ENCODE results near the gene INTS13. TPM values are rescaled to one million over a fixed set of nuclear protein-coding genes. Genes with fewer than 3 reads are reported as not detected.
"Not testable (repeated sequence)": the region's sequence is repeated elsewhere in the genome, so short reads cannot be mapped to it uniquely, and the experiment has no call there.

The INTS13 gene
- total RNA-seq, 1 experiment from 2014 or later: 76.3 TPM

DNA sequence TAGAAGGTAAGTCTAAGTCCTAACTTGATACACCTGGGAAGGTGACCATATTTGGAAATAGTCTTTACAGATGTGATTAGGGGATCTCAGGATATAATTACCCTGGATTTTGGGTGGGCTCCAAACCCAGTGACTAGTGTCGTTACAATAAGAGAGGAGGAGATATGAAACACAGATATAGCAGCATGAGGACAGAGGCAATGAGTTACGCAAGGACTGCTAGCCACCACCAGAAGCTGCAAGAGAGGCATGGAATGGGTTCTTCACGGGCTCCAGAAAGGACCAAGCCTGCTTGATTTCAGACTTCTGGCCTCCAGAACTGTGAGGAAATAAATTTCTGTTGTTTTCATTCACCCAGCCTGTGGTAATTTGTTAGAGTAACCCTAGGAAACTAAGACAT, 29.1 kb upstream of the INTS13 start:
- H3K9ac ChIP-seq (ENCODE audit: low read length): no peak overlapping the region
- no peak for DNase-seq
- no peak overlapping the region for H3K27ac ChIP-seq (ENCODE audit: low read length)
- no peaks in the 10 kb centered on the region for H3K9me3 ChIP-seq (ENCODE audit: low read length)
- no peak overlapping the region for H3K4me3 ChIP-seq (ENCODE audit: low read length)
- H3K27me3 ChIP-seq (ENCODE audit: low read length): no peaks in the 10 kb centered on the region
- H3K9me2 ChIP-seq (replicated peaks; ENCODE audit: insufficient read depth, low read length): no peaks in the 10 kb centered on the region
- H3K79me2 ChIP-seq (ENCODE audit: low read length): peaks cover 6% of the 10 kb centered on the region
- peaks cover 47% of the 10 kb centered on the region for H3K36me3 ChIP-seq (ENCODE audit: insufficient read depth, low read length)
- no peak overlapping the region for H2AFZ ChIP-seq (ENCODE audit: low read length)
- H3K4me1 ChIP-seq (ENCODE audit: low read length): peaks cover 8% of the 10 kb centered on the region
- H4K20me1 ChIP-seq (ENCODE audit: insufficient read depth, low read depth, low read length): no peaks in the 10 kb centered on the region
- no peak overlapping the region for H3K4me2 ChIP-seq (ENCODE audit: low read depth, low read length, poor library complexity, severe bottlenecking)

- Histone ChIP-seq H3K4me3 (ENCODE audit: low read length) (no peak overlapping the region), H3K27me3 (ENCODE audit: low read length) (no peaks in the 10 kb centered on the region), H4K20me1 (ENCODE audit: insufficient read depth, low read depth, low read length) (no peaks in the 10 kb centered on the region), H3K9me3 (ENCODE audit: low read length) (no peaks in the 10 kb centered on the region), H3K4me1 (ENCODE audit: low read length) (no peaks in the 10 kb centered on the region), H3K36me3 (ENCODE audit: insufficient read depth, low read length) (peaks cover 51% of the 10 kb centered on the region), H3K9me2 (replicated peaks; ENCODE audit: insufficient read depth, low read length) (no peaks in the 10 kb centered on the region), H3K79me2 (ENCODE audit: low read length) (peaks cover 17% of the 10 kb centered on the region), H3K27ac (ENCODE audit: low read length) (no peak overlapping the region), H2AFZ (ENCODE audit: low read length) (no peak overlapping the region), H3K9ac (ENCODE audit: low read length) (no peak overlapping the region), H3K4me2 (ENCODE audit: low read depth, low read length, poor library complexity, severe bottlenecking) (no peak overlapping the region)
- DNase-seq: no peak
Observed at GRCh38 chr12:26963413-26963812, 25.6 kb upstream of the INTS13 start.

- H3K27me3 ChIP-seq (ENCODE audit: low read length): no peaks in the 10 kb centered on the region
- no peak overlapping the region for H2AFZ ChIP-seq (ENCODE audit: low read length)
- no peak overlapping the region for H3K4me3 ChIP-seq (ENCODE audit: low read length)
- peaks cover 54% of the 10 kb centered on the region for H3K36me3 ChIP-seq (ENCODE audit: insufficient read depth, low read length)
- H3K79me2 ChIP-seq (ENCODE audit: low read length): peaks cover 22% of the 10 kb centered on the region
- H3K4me1 ChIP-seq (ENCODE audit: low read length): no peaks in the 10 kb centered on the region
- H3K27ac ChIP-seq (ENCODE audit: low read length): no peak overlapping the region
- no peaks in the 10 kb centered on the region for H4K20me1 ChIP-seq (ENCODE audit: insufficient read depth, low read depth, low read length)
- H3K9ac ChIP-seq (ENCODE audit: low read length): no peak overlapping the region
- no peaks in the 10 kb centered on the region for H3K9me3 ChIP-seq (ENCODE audit: low read length)
- H3K4me2 ChIP-seq (ENCODE audit: low read depth, low read length, poor library complexity, severe bottlenecking): no peak overlapping the region
- no peaks in the 10 kb centered on the region for H3K9me2 ChIP-seq (replicated peaks; ENCODE audit: insufficient read depth, low read length)
- DNase-seq: no peak
Observed at GRCh38 chr12:26961803-26962202, 24.0 kb upstream of the INTS13 start.

GRCh38 chr12:26961391-26961790, 23.6 kb upstream of the INTS13 start:
- H4K20me1 ChIP-seq (ENCODE audit: insufficient read depth, low read depth, low read length): not testable (repeated sequence)
- peaks cover 55% of the 10 kb centered on the region for H3K36me3 ChIP-seq (ENCODE audit: insufficient read depth, low read length)

GRCh38 chr12:26954027-26954426, 16.2 kb upstream of the INTS13 start:
- no peak for DNase-seq
- no peaks in the 10 kb centered on the region for H3K27me3 ChIP-seq (ENCODE audit: low read length)
- H3K9me3 ChIP-seq (ENCODE audit: low read length): no peaks in the 10 kb centered on the region
- H3K4me2 ChIP-seq (ENCODE audit: low read depth, low read length, poor library complexity, severe bottlenecking): no peak overlapping the region
- no peak overlapping the region for H3K9ac ChIP-seq (ENCODE audit: low read length)
- no peak overlapping the region for H3K27ac ChIP-seq (ENCODE audit: low read length)
- no peak overlapping the region for H3K4me3 ChIP-seq (ENCODE audit: low read length)
- H3K36me3 ChIP-seq (ENCODE audit: insufficient read depth, low read length): peaks cover 26% of the 10 kb centered on the region; the same call in 1 of the 2 replicates
- H2AFZ ChIP-seq (ENCODE audit: low read length): no peak overlapping the region
- peaks cover 72% of the 10 kb centered on the region for H3K79me2 ChIP-seq (ENCODE audit: low read length)
- H3K4me1 ChIP-seq (ENCODE audit: low read length): 0 out of 2 replicates have a peak, but pooled peaks cover 2% of the 10 kb centered on the region
- H4K20me1 ChIP-seq (ENCODE audit: insufficient read depth, low read depth, low read length): no peaks in the 10 kb centered on the region
- no peaks in the 10 kb centered on the region for H3K9me2 ChIP-seq (replicated peaks; ENCODE audit: insufficient read depth, low read length)

More at GRCh38 chr12:26961391-26961790, 23.6 kb upstream of the INTS13 start:
- DNase-seq; H3K4me3 ChIP-seq (ENCODE audit: low read length); H3K9ac ChIP-seq (ENCODE audit: low read length); H3K27me3 ChIP-seq (ENCODE audit: low read length); H3K9me3 ChIP-seq (ENCODE audit: low read length); H3K9me2 ChIP-seq (replicated peaks; ENCODE audit: insufficient read depth, low read length); H3K4me1 ChIP-seq (ENCODE audit: low read length); H3K4me2 ChIP-seq (ENCODE audit: low read depth, low read length, poor library complexity, severe bottlenecking); H2AFZ ChIP-seq (ENCODE audit: low read length); H3K27ac ChIP-seq (ENCODE audit: low read length): not testable (repeated sequence)
- H3K79me2 ChIP-seq (ENCODE audit: low read length): peaks cover 22% of the 10 kb centered on the region

- Histone ChIP-seq H2AFZ (ENCODE audit: low read length) (no peak overlapping the region), H4K20me1 (ENCODE audit: insufficient read depth, low read depth, low read length) (no peaks in the 10 kb centered on the region), H3K27ac (ENCODE audit: low read length) (no peak overlapping the region), H3K36me3 (ENCODE audit: insufficient read depth, low read length) (peaks cover 26% of the 10 kb centered on the region; the same call in 1 of the 2 replicates), H3K79me2 (ENCODE audit: low read length) (peaks cover 78% of the 10 kb centered on the region), H3K4me1 (ENCODE audit: low read length) (0 out of 2 replicates have a peak, but pooled peaks cover 2% of the 10 kb centered on the region), H3K27me3 (ENCODE audit: low read length) (no peaks in the 10 kb centered on the region), H3K9ac (ENCODE audit: low read length) (no peak overlapping the region), H3K9me2 (replicated peaks; ENCODE audit: insufficient read depth, low read length) (no peaks in the 10 kb centered on the region), H3K4me3 (ENCODE audit: low read length) (no peak overlapping the region), H3K4me2 (ENCODE audit: low read depth, low read length, poor library complexity, severe bottlenecking) (no peak overlapping the region), H3K9me3 (ENCODE audit: low read length) (no peaks in the 10 kb centered on the region)
- no peak for DNase-seq
Observed at GRCh38 chr12:26953447-26953846, 15.7 kb upstream of the INTS13 start.

DNA sequence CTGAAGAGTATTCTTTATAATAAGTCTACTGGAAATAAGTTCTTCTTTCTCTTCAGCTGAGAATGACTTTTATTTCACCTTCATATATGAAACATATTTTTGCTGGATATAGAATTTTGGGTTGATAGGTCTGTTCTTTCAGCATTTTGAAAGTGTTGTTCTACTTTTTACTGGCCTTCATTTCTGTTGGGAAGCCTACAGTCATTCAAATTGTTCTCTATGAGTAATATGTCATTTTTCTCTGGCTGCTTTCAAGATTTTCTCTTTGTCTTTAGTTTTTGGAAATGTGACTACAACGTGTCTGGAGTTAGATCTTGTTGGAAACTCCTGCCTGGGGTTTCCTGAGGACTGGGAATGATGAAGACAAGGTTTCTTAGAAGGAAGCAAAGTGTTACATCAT, 10.5 kb upstream of the INTS13 start:
- H3K79me2 ChIP-seq (ENCODE audit: low read length): peaks cover 100% of the 10 kb centered on the region
- H3K4me3 ChIP-seq (ENCODE audit: low read length): no peak overlapping the region
- no peaks in the 10 kb centered on the region for H4K20me1 ChIP-seq (ENCODE audit: insufficient read depth, low read depth, low read length)
- H3K4me2 ChIP-seq (ENCODE audit: low read depth, low read length, poor library complexity, severe bottlenecking): no peak overlapping the region
- DNase-seq: no peak
- no peak overlapping the region for H2AFZ ChIP-seq (ENCODE audit: low read length)
- H3K9ac ChIP-seq (ENCODE audit: low read length): no peak overlapping the region
- H3K9me3 ChIP-seq (ENCODE audit: low read length): peaks cover 2% of the 10 kb centered on the region; the same call in 1 of the 2 replicates
- H3K27ac ChIP-seq (ENCODE audit: low read length): no peak overlapping the region
- no peaks in the 10 kb centered on the region for H3K27me3 ChIP-seq (ENCODE audit: low read length)
- no peaks in the 10 kb centered on the region for H3K9me2 ChIP-seq (replicated peaks; ENCODE audit: insufficient read depth, low read length)
- H3K4me1 ChIP-seq (ENCODE audit: low read length): 0 out of 2 replicates have a peak, but pooled peaks cover 2% of the 10 kb centered on the region
- H3K36me3 ChIP-seq (ENCODE audit: insufficient read depth, low read length): no peaks in the 10 kb centered on the region; the same call in 1 of the 2 replicates

- peak overlapping the region; percentile 75 for H3K27ac ChIP-seq (ENCODE audit: low read length)
- no peaks in the 10 kb centered on the region for H3K9me3 ChIP-seq (ENCODE audit: low read length)
- peaks cover 10% of the 10 kb centered on the region; the same call in 1 of the 2 replicates for H4K20me1 ChIP-seq (ENCODE audit: insufficient read depth, low read depth, low read length)
- no peaks in the 10 kb centered on the region for H3K27me3 ChIP-seq (ENCODE audit: low read length)
- no peaks in the 10 kb centered on the region for H3K9me2 ChIP-seq (replicated peaks; ENCODE audit: insufficient read depth, low read length)
- H3K4me1 ChIP-seq (ENCODE audit: low read length): peaks cover 38% of the 10 kb centered on the region
- H2AFZ ChIP-seq (ENCODE audit: low read length): no peak overlapping the region
- peak overlapping the region; percentile 85 for H3K4me3 ChIP-seq (ENCODE audit: low read length)
- peak overlapping the region; percentile 96 for H3K4me2 ChIP-seq (ENCODE audit: low read depth, low read length, poor library complexity, severe bottlenecking)
- peaks cover 96% of the 10 kb centered on the region for H3K79me2 ChIP-seq (ENCODE audit: low read length)
- peak; percentile 51 for DNase-seq
- H3K36me3 ChIP-seq (ENCODE audit: insufficient read depth, low read length): no peaks in the 10 kb centered on the region
- peak overlapping the region; percentile 93 for H3K9ac ChIP-seq (ENCODE audit: low read length)
Observed at GRCh38 chr12:26941215-26941594, 3.4 kb upstream of the INTS13 start.

All from Karpas-422 (cell line).